ENCODE results near the gene AGAP3.

Gene AGAP3

GRCh38 chr7:151074817-151075661 lies 11.2 kb upstream of the AGAP3 start:
- DNase-seq: no peak

DNA sequence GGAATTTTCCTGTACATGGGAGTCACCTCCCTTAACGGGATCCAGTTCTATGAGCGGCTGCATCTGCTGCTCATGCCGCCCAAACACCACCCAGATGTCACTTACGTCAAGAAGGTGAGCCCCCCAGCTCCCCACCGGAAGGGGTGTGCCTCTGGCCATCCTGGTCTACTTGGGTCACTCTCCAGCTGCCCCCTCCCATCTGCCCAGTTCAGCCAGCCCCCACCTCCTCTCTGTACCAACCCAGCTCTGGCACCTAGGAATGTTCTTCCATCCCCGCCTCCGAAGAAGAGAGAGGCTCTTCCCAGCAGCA lies 10.7 kb upstream of the AGAP3 start:
- DNase-seq: no peak

DNA sequence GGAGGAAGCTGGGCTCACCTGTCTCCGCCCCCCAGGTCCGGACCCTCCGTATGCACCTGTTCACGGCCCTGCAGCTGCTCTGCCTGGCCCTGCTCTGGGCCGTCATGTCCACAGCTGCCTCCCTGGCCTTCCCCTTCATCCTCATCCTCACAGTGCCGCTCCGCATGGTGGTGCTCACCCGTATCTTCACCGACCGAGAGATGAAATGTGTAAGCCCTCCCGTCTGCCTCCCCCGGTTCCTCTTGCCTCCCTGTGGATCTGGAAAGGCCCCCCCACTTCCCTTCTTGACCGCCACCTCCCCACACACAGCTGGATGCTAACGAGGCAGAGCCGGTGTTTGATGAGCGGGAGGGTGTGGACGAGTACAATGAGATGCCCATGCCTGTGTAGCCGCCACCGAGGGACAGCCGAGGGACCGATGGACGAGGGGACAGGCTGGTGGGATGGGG lies 10.3 kb upstream of the AGAP3 start:
- DNase-seq: no peak

DNA sequence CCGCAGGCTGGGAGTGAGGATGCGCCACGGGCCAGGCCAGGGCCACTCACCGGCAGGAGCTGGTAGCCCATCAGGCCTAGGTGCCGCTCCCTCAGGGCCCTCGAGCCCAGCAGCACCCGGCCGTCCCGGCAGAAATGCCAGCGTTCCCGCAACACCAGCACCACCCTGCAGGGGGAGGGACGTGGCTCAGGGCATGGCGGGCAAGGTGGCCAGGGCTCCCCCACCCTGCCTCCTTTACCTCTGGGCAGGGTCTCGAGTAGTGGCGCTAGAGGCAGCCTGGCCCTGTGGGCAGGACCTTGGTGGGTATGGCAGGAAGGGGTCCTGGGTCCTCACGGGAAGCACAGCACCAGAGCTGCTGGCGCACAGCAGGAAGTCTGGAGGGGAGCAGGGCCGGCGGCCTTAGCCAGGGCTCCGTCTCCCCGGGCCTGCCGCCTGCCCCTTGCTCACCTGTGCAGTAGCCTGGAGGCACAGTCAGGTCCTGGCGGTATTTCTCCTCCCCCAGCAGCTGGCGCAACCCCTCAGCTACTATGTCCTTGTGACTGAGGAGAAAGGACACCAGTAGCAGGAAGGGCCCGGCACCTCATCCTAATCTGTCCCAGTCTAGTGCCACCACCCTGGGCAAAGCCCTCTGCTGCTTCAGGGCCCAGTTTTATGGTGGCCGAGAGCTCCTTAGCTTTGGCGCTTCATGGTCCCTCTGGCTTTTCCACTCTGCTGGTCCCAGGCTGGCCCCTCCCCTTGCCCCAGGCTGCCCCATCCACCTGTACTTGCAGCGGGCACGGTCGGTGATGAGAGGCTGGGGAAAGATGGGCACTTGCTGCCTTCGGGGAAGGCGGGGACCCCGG lies 9.2 kb upstream of the AGAP3 start:
- no peak for DNase-seq

DNA sequence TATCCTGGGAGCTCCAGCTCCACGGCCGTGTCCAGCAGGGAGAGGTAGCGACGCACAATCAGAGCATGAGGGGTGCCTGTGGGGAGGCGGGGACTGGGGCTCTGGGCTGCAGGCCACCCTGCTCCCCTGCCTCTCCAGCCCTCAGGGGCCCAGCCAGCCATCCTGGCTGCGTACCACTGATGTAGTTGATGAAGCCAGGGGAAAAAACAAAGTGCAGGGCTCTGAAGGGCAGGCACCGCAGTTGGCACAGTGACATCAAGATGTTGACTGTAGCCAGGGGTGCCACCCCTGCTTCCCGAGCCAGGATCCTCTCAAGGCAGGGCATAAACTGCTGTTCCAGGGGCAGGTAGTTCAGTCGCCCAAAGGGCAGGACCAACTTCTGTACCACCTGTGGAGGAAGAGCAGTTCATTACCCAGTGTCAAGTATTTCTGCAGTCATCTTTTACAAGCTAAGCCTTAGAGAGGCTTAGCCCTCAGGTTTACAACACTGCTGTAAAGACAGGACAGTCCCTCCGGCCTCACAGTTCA lies 8.5 kb upstream of the AGAP3 start:
- no peak for DNase-seq

DNA sequence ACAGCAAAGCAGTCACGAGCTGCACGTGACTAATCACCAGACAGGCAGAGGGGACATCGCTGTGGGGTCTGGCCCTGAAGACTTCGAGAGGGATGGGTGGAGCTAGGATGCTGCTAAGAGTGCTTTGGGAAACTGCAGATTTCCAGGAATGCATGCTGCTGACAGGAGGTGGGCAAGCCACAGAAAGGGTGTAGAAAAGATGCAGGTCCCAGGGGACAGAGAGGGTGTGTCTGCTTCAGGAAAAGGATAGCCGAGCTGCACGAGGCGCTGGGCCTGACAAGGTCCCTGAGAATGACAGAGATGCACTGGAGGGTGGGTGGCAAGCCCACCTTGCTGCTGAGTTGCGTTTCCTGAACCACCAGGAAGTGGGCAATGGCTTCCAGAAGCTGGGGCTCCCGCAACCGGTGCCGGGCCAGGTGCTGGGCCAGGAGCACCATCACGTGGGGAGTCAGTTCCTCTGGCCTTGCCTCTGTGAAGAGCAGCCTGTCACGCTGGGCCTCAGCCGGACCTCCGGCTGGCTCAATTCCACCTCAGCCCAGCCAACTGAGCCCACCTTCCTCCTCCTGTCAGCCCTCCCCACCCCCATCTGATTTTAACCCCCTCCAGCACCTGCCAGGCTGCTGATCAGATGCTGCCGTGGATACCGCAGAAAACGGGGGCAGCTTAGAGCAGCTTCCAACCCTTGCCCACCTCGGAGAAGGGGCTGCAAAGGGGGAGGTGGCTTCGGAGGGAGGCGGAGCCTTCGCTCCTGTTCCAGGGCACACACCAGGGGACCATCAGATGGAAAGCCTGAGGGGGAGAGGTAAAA lies 7.8 kb upstream of the AGAP3 start:
- peak; percentile 62 for DNase-seq

GRCh38 chr7:151079199-151079910 lies 6.9 kb upstream of the AGAP3 start:
- no peak for DNase-seq

DNA sequence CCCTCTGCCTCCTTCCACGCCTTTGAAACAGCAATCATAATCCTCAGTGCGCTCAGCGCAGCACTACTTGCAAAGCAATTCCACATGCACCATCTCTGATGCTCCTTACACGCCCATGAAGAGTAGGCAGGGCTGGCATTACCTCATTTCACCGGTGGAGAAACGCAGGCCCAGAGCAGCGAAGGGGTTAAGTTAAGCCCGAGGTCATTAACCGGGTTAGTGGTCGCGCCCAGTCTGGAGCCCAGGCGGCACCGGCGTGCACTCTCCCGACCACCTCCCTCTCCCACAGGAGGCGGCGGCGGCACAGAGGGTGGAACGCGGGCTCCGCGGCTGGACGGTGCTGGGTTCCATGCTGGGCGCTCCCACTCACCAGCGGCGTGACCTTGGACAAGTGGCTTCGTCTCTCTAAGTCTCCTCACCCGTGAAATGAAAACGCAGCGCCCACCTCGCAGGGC lies 6.2 kb upstream of the AGAP3 start:
- DNase-seq: no peak

DNA sequence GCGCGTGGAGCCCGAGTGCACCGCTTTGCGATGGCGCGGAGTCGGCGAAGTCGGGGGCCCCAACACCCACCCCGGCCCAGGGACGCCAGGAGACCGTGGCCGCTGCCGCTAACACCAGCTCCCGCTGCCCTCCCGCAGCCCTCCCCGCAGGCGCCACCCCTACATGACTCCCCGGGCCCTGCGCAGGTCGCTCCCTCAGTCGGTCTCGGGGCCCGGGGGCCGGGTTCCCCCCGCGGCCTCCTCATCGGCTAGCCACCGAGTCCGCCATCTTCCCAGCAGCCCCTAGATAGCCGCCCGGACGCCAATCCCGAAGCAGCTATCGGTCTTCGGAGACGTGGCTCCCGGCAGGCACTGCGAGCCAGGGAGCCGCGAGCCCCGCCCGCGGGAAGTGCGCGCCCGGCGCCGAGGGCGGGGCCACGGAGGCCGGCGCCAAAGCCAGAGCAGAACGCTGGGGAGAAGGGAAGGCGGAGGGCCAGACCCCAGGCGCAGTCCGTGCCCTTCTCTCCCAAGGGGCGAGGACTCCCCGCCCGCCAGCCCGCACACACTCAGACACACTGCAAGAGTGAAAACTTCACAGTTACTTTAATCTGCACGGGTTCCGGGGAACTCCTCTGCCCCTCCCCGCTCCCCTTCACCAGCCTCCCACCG lies 5.6 kb upstream of the AGAP3 start, which contains the start of gene FASTK:
Gene FASTK (minus strand): TSS at position 288 of the 648 bp plus-strand sequence. CDS start 43 bp downstream, at position 245.
- peak; percentile 90 for DNase-seq

DNA sequence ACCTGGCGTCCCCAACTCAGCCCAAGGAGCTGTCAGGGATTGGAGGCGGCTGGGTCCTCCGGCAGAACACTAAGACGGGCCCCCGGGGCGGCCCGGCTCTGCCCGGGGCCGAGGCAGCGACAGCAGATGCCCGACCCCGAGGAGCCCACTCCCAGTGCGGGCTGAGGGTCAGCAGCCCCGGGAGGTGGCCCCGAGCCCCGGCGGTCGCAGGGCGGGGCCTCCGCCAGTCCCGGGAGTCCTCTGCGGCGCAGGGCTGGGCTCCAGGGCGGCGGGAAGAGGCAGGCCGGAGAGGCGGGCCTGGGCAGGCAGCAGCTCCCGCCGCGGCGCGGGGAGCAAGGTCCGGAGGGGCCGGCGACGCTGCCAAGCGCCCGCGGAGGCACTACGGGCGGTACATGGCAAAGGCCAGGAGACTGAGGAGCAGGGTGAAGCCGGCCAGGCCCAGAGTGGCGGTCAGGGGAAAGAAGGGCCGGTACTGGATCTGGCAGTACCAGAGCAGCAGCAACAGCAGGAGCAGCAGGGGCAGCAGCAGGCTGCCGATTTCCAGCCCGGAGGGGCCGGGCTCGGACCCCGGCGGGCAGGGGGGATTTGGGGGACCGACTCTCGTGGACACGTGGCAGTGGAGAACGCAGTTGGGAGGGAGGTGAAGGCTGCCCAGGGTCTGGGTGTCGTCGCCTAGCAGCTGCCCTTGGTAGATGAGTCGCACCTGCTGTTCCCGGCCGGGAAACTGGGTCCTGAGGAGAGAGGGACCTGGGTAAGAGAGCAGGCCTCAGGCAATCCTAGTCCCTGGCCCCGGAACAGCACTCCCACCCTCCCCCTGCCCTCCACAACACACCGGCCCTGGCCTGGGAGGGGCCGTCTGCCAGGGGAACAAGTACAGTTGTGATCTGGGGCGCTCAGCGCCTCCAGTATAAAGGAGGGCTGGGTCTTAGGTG lies 4.8 kb upstream of the AGAP3 start:
- DNase-seq: no peak

GRCh38 chr7:151082141-151083070 lies 3.9 kb upstream of the AGAP3 start:
- no peak for DNase-seq

GRCh38 chr7:151083071-151083823 lies 3.0 kb upstream of the AGAP3 start, which contains the start of gene TMUB1:
TMUB1 (minus strand) TSS chr7:151083493; CDS start chr7:151082563, 930 bp downstream.
- DNase-seq: no peak

GRCh38 chr7:151083824-151084160 lies 2.5 kb upstream of the AGAP3 start:
- DNase-seq: no peak

DNA sequence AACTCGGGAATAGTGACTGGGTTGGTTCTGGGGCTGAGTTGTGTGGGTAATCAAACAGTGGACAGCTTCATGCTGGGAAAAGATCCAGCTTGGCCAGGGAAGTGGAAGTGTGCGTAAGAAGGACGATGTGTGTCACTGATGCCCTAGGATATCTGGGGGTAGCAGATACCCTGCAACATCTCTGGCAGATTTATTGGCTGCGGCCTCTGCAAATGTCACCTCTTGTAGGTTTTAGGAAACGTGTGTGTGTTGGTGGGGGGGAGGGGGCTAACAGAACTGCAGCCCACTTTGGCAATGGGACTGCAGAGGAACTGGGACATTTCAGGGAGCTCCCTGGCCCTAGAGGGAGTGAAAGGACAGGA lies 965 bp upstream of the AGAP3 start:
- DNase-seq: no peak

GRCh38 chr7:151086802-151087244 lies 548 bp downstream of the AGAP3 start:
- no peak for DNase-seq

GRCh38 chr7:151087245-151088018 lies 1.2 kb downstream of the AGAP3 start:
- DNase-seq: no peak

DNA sequence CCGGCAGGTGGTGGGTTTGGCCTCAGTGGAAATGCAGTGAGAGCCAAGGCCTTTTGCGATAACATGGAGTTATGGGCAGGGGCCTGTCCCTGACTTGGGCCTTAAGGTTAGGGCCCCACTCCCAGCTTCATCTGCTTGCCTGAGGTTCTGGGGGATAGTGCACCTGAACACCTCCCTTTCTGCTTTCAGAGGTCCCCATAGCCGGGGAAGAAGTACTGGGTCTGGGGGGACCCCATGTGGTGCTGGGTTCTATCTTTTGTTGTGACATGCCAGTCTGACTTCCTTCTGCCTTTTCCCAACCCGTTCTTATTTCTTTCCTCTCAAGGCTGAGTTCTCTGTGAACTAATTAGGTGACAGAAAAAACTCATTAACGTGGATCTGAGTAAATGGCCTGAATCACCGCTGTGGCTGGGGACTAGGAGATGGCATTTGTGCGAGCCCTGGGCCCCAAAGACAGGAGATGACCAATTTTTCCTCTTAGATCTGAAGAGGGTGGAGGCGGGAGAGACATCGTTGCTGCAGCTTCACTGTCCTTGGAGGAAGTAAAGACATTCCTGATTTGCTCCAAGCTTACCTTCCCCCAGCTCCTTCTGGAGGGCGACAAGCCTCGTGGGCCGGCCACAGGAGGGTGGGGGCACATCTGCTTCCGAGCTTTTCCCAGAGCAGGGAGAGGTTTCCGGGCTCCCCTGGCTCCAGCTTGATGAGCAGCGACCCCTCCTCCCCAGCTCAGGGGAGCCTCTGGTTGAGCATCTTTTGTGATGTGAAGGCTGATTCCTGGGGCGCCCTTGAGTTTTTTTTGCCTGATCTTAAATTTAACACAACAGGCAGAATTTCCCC lies 2.0 kb downstream of the AGAP3 start:
- DNase-seq: peak; percentile 44

All from fibroblast of skin of right quadriceps (primary cell).